Renal cortex interstitium (tissue), 11 donors: ENCODE results near the gene SPZ1. TPM values are rescaled to one million over a fixed set of nuclear protein-coding genes. Genes with fewer than 3 reads are reported as not detected.
"Not testable (repeated sequence)": the region's sequence is repeated elsewhere in the genome, so short reads cannot be mapped to it uniquely, and the experiment has no call there.

ENCODE experiments used
- DNase-seq, 11 donors: peaks; one replicate each; pipeline ENCODE4 v3.0.0-alpha.2; 2013; ENCODE audit warnings: low read depth in 9 of 11, low spot score in 4 of 11; ENCODE audit errors: extremely low read depth in 1 of 11
- polyA plus RNA-seq, 3 donors: library from polyadenylated mRNA; unstranded; fragments of 120-200 nt; gene quantifications; one replicate each; pipeline ENCODE4 v1.2.1, GENCODE V29; 2013; ENCODE audit not compliant: insufficient read length in 3 of 3

The SPZ1 gene
- polyA plus RNA-seq, 3 donors = not detected

DNA sequence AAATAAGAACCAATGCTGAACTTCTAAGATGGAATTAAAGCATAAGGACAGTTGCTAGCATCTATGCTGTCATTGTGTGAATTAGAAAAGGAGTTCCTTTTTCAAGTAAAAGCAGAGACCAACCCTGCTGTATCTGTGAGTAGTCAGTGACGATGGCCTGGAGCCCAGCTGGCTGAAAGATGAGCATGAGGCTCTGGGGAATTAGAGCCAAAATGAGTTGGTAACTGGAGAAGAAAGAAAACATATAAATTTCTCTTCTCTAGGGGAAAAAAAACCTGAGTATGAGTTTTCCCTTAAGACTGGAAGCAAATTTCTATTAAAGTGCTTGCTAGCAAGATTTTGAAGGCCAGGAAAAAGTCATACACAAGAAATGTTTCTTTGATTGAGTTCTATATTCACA is 1.6 kb upstream of the SPZ1 start:
- DNase-seq = peak in 9 of 11 donors; percentile 9 to 35 (median 20)

DNA sequence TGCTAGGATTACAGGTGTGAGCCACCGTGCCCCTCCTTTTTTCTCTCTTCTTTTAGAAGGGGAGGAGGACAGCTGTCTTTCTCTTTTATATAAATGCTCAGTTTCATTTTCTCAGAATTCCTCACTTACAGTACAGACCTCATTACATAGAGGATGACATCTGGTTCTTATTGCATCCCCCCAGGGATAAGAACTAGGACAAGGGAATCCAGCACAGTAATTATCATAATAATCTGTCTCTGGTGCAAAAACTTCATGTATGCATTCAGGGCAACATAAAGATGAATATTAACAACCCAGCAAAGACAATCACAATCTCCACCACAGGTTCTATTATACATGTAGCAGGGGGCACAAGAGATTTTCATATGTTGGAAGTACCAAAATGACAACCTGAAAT is 5.1 kb downstream of the SPZ1 start:
- DNase-seq = no peak

DNA sequence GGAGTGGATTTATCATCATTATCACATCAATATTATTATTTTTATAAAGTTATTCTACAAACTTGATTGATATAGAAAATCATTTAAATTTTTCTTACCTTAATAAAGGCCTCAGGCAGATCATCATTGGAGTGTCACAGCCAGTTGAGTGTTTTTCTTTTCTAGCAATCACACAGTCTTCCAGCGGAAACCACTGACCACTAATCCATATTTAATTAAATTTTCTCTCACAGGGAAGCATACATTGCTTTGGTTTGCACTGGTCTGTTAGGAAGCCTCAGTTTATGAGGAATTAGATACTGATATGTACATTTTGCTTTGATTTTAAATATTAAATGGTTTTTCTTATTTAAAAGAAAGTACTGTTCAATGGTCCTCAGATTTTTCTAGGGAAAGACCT is 6.7 kb downstream of the SPZ1 start:
- DNase-seq = no peak

DNA sequence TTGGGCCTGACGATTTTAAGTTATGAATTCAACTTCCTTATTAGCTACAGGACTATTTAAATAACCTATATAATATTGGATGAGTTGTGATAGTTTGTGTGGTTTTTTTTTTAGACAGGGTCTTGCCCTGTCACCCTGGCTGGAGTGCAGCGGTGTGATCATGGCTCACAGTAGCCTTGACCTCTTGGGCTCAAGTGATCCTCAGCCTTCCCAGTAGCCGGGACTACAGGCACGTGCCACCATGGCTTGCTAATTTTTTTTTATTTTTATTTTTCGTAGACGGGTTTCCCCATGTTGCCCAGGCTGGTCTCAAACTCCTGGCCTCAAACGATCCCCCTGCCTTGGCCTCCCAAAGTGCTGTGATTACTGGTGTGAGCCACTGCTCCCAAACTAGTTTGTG is 17.6 kb downstream of the SPZ1 start:
- DNase-seq = no peak

DNA sequence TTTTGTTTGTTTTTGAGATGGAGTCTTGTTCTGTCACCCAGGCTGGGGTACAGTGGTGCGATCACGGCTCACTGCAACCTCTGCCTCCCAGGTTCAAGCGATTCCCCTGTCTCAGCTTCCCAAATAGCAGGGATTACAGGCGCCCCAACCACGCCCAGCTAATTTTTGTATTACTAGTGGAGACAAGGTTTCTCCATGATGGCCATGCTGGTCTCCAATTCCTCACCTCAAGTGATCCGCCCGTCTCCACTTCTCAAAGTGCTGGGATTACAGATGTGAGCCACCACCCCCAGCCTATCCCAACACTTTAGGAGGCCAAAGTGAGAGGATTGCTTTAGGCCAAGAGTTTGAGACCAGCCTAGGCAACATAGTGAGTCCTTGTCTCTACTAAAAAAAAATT is 19.3 kb downstream of the SPZ1 start:
- DNase-seq = no peak

DNA sequence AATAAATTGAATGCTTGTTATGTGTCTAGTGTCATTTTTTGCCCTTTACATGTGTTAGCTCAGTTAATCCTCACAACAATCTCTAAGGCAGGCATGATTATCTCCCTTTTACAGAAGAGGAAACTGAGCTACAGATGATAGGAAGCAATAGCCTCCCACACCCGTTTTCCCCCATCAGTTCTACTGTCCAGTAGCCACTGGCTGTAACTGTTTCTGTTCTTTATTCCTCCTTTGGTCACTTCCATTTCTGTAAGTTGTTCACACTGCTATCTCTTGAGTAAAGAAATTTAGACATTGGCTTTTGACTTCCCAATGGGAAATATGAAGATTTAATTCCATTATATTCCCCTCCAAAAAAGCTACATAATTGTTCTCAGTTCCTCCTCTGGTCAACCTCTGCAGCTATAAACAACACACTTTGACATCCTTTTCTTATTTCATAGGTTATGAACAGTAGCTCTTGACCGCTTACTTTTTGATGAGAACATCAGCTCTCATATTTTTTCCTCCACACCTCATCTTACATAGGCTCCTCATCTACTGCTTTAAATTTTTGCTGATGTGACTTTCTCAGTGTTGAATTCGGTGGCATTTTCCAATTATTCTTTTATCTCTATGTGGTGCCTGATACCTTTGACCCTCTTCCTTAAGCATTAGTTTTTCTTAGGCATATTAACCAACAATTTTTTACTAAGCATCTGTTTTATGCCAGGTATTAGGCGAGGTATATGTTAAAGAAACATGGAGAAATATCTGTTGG is 21.4 kb downstream of the SPZ1 start:
- DNase-seq = no peak

DNA sequence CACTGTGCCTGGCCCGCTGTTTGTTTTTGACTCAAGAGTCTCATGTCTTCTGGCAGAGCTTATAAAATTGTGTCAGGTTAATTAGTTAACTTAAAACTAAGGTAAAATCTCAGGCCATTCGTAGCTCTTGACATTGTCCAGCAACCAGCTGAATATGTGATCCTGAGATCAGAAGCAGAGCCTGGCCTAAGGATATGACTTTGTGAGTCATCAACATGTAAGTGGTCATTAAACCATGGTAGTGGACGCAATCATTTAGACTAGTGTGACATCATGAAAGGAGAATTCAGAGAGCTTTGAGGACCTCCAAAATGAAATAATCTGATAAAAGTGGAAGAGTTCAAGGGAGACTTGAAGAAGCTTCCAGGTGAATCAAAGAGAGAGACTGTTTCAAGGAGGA is 23.3 kb downstream of the SPZ1 start:
- no peak for DNase-seq

DNA sequence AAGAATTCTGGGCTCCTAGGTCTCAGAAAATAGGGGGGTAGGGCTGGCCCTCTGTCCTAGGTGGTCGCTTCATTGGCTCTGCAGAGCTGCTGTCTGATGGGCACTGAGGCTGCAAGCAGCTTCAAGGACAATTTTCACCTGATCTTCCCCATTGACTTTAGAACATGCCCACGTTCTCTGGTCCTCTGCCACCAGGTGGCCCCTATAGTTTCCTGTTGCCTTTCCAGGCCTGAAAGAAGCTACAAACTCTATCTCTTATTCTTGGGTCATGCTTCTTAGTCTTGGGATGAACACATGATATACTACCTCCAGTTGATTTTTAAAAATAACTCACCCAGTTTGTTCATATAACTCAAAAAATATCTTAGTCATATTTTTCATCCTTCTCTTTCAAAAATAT is 26.3 kb downstream of the SPZ1 start:
- peak in 3 of 11 donors; percentile 4 to 9 (median 7) for DNase-seq

DNA sequence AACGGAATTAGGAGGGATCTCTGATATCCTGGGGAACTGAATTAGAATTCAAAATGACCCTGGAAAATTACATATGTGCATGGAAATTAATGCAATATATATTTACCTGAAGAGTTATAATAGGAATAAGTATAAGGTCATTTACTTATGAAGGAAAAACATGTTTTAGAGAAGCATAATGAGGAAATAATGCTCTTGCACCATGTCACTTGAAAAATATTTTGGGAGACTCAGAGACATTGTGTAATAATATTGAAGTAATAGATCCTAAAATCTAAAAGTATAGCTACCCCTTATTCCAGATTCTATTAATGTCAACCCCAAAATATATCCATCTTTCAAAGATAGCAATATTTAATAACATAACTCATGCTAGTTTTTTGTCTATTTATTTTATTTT is 28.4 kb downstream of the SPZ1 start:
- DNase-seq = no peak

DNA sequence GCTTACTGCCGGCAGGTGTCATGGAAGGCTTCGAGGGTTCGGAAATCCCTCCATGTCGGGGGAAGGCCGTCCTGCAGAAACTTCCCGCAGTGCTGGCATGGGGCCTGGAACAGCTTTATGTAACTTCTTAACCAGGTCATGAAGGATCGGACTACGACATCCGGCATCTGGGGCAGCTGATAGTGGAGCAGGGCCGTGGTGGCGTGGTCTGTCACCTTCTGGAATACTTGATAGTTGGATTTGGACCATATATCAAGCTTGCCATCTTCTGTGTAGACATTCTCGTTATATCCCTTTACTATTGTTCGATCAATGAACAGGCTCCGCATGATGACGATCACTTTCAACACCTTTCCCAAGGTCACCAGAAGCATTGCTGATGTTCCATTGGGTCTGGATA is 31.2 kb downstream of the SPZ1 start:
- not testable (repeated sequence) for DNase-seq

DNA sequence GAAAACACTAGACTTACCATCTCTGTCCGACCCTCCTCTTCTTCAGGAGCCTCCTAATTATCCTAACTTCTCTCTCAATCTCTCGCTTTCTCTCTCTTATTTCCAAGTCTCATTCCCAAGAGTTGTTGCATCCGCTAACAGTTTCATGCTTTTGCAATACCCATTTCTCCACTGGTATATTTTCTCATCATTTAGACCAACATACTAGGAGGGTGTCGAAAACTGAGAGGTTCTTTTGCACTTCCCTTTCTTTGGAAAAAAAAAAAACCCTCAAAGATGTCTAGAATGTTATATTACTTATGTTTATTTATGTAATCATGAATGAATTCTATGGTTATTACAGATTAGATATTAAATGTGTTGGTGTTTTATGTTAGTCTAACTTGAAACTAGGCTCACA is 35.9 kb downstream of the SPZ1 start:
- no peak for DNase-seq

DNA sequence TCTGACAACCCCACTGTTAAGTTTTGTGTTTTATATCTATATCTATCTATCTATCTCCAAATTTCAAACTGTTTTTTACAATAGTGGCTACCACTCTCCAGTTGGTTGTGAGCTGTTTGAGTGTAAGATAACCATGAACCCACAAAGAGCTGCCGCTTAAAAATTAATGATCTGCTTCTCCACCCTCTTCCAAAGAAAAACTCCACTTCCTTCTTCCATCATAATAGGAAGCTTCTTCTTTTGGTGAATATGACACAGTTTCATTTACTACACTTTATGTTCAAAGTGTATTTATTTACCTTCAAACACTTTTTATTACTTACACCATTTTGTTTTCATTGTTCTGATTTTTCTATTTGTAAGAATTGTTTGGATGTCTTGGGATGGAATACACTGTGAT is 37.9 kb downstream of the SPZ1 start:
- no peak for DNase-seq

DNA sequence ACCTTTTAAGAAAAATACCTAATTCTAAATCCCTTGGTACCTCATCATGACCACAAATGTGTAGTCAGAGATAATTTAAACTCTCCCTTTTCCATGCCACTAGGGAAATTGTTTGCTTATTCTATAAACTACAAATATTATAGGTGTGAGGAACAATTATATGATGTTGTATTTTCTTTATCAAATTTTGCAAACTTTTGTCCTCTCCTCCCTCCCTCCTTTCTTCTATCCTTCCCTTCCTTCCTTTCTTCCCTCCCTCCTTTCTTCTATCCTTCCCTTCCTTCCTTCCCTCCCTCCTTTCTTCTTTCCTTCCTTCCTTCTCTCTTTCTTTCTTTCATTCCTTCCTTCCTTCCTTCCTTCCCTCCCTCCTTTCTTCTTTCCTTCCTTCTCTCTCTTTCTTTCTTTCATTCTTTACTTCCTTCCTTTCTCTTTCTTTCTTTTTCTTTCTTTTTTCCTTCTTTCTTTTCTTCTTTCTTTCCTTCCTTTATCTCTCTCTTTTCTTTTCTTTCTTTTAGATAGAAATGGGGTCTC is 41.2 kb downstream of the SPZ1 start:
- no peak for DNase-seq

DNA sequence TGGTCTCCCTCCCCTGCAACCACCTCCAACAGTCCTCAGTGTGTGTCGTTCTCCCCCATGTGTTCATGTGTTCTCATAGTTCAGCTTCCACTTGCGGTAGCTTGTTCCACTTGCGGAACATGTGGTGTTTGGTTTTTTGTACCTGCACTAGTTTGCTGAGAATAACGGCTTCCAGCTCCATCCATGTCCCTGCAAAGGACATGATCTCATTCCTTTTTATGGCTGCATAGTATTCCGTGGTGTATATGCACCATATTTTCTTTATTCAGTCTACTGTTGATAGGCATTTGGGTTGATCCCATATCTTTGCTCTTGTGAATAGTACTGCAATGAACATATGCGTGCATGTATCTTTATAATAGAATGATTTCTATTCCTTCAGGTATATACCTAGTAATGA is 45.1 kb downstream of the SPZ1 start:
- DNase-seq = no peak

DNA sequence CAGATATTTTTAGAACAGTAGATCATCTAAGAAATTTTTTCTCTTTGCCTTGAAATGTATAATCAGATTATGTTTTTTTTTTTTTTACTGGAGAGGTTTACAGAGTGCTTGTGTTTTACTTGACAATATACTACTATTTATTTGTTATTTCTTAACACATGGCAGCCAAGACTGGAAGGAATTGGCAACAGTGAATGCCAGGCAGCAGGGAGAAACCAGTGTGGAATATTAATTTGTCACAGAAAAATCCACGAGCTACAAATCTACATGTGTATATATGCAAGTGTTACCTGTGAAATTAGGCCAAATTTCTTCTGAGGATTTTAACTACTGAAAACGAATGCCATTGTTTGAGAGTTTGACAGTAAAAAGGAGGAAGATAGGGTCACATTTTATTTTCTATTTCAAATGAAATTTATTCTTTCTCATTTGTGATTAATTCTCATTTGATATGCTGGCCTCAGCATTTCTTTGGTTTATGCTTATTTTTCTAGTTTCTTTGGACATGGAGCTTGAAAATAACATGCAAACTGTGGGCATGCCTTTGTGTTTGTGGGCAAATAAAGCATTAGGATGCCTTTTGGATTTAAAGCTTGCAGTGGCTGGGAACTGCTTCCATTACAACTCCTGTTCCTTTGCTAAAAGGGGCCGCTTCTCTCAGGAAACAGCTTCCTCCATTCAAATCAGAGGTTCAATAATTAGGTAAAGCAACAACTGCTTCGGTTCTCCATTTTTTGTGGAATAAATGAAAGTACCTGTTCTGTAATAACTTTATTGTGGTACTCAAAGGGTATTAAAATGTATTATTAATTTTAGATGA is 49.1 kb downstream of the SPZ1 start:
- DNase-seq = no peak

DNA sequence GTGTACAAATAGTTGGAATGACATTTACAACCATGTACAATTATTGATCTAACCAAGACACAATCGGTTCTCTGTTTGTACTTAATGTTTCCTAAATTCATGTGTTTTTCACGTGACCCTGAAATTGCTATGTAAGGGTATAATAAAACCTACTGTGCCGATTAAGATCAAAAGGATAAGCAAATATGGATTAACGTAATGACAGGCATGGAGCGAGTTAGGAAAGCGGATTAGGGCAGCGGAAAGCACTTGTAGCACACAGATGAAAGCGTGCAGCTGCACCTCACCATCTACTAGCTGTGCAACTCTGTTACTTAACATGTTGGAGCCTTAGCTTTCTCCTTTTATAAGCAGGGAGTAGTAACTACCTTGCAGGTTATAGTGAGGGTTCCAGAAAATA is 49.7 kb downstream of the SPZ1 start:
- no peak for DNase-seq

DNA sequence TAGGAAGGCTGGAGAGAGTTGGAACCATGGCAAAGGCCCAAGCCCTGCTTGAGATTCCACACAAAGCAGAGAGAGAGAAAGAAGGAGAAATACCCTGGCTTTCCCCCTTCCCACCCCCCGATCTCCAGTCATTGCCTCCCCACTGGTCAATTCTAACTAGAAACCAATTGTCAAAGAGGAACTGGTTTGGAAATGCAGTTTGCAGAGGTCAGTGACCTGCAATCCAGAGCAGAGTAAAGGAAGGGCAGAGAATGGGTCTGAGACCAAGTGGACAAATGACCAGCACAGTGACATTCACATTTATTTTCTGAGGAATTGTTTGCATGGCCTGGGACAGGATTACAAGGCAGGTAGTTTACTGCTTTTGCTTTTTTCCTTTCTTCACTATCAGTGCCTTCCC is 50.6 kb downstream of the SPZ1 start:
- DNase-seq = no peak
